22Rv1 (cell line): ENCODE data around the gene ZNF607.

Source experiments
- ZFX ChIP-seq: fragments of 450-650 bp; IDR thresholded peaks from 2 replicates; pipeline ENCODE4 v1.6.1; 2017; ENCODE audit warnings: antibody characterized with exemption, borderline replicate concordance
- TF ChIP-seq, protein P1 (sequence below): fragments of 450-650 bp; IDR thresholded peaks from 2 replicates; pipeline ENCODE4 v1.5.1; 2017; ENCODE audit warnings: mild to moderate bottlenecking

DNA sequence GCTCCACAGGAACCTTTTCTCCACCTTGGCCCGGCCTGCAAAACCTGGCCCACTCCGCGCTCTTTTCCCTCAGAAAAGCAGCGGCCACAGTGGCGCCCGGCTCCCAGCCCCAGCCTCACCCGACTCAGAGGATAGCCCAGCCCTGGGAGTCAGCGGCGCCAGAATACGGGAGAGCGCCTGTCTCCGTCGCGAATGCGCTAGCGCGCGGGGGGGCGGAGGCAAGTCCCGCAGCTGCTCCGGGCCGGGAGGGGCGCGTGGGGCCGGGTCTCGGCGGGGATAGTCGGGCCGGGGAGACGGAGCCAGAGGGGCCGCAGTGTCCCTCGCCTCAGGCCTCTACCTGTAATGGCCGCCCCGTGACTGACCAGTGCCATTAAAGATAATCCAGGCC is 64.3 kb downstream of the ZNF607 start, which contains the start of gene ZFP30:
- TF ChIP-seq, protein P1, sequence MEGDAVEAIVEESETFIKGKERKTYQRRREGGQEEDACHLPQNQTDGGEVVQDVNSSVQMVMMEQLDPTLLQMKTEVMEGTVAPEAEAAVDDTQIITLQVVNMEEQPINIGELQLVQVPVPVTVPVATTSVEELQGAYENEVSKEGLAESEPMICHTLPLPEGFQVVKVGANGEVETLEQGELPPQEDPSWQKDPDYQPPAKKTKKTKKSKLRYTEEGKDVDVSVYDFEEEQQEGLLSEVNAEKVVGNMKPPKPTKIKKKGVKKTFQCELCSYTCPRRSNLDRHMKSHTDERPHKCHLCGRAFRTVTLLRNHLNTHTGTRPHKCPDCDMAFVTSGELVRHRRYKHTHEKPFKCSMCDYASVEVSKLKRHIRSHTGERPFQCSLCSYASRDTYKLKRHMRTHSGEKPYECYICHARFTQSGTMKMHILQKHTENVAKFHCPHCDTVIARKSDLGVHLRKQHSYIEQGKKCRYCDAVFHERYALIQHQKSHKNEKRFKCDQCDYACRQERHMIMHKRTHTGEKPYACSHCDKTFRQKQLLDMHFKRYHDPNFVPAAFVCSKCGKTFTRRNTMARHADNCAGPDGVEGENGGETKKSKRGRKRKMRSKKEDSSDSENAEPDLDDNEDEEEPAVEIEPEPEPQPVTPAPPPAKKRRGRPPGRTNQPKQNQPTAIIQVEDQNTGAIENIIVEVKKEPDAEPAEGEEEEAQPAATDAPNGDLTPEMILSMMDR: no peak
- no peak for TF ChIP-seq ZFX
